Fibroblast of skin of abdomen (primary cell): ENCODE results near the gene ARAP2.

ENCODE experiments used
- DNase-seq: peaks from one replicate; pipeline ENCODE4 v3.0.0-alpha.2; 2013

The ARAP2 gene

DNA sequence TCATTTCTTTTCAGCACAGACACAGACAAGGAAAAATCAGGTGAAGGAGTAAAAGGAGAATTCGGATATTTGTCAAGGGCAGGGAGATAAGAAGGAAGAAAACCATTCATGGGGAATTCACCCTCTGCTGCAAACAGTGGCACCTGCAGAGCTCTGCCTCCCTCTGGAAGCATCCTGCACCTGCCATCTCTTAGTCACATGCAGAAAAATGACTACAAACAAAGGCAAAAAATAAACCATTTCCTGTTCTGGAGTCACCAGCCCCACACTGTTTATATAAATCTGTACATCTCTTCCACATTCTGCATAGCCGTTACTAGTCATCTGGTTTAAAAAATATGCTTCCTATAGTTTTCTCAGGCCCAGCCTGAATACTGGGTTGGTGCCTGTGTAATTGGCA is 205.3 kb downstream of the ARAP2 start:
- DNase-seq, result no peak

GRCh38 chr4:36038491-36038890 is 205.8 kb downstream of the ARAP2 start:
- DNase-seq, result no peak

- DNase-seq, result no peak
Measured at GRCh38 chr4:36037127-36037526, 207.2 kb downstream of the ARAP2 start.

DNA sequence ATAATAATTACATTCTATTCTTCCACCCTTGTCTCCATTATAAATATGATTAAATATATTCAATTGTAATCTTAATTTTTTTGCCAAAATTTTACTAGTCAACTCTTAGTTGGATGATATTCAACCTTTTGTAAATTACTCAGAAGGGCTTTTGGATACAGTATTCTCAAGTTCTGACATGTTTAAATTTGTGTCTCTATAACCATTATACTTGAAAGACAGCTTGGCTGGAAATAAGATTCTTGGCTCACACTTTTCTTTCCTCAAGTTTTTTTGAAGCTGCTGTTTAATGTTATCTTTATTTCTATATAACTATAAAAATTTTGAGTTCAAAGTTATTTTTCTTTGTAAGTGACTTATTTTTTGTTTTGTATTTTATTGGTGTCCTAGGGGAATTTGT is 214.4 kb downstream of the ARAP2 start:
- DNase-seq, result no peak

- no peak for DNase-seq
Measured at GRCh38 chr4:36027203-36027602, 217.1 kb downstream of the ARAP2 start.

DNA sequence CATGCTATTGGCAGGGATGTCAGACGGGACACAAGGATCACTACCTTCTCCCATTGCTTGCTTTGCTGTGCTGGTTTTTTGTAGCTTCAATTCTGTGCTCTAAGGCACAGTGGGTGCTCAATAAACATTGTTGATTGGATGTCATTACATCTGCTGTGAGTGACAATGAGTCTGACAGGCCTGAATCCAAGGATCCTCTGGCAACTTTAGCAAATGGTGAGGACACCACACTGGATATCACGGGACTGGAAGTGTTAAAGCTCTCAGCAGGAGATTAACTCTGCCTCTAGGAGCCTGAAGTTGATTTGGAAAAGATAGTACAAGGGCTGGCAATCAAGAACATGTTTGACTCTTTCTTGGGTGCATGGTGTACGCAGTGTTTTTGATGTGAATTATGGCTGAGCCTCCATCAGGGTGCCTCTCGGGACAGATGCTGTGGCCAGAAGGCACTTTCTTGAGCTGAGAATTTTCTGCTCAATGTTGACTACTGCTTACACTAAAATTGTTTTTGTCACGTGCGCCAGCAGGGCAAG is 217.9 kb downstream of the ARAP2 start:
- DNase-seq, result no peak

- no peak for DNase-seq
Measured at GRCh38 chr4:36024901-36025660, 219.2 kb downstream of the ARAP2 start.

DNA sequence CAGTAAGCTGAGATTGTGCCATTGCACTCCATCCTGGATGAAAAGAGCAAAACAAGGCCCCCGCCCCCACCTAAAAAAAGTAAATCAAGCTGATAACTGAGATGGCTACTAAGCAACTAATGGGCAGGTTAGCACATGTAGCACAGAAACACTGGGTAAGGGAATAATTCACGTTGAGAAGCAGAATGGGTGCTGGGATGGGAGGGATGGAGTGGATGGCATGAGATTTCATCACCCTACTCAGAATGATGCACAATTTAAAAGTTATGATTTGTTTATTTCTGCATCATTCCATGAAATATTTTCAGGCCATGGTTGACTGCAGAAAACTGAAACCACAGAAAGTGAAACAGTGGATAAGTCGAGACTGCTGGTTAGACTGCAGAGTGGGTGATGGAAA is 224.0 kb downstream of the ARAP2 start:
- no peak for DNase-seq
